Muscle layer of duodenum (tissue), 2 donors: ENCODE data around the gene CBX8.

ENCODE experiments used
- H3K27ac ChIP-seq: one replicate; pipeline ENCODE4 v1.7.0; 2013; ENCODE audit warnings: mild to moderate bottlenecking, low read length
- H3K27me3 ChIP-seq: one replicate; pipeline ENCODE4 v1.7.0; 2013; ENCODE audit warnings: low read depth, mild to moderate bottlenecking, control low read depth, low read length
- H3K36me3 ChIP-seq, 2 donors: one replicate each; pipeline ENCODE4 v1.7.0; 2013; ENCODE audit warnings: low read length in 2 of 2, control low read depth in 1 of 2, mild to moderate bottlenecking in 1 of 2; ENCODE audit not compliant: insufficient read depth in 2 of 2, control insufficient read depth in 1 of 2
- H3K4me1 ChIP-seq, 2 donors: one replicate each; pipeline ENCODE4 v1.7.0; 2013; ENCODE audit warnings: low read length in 2 of 2, mild to moderate bottlenecking in 2 of 2, control low read depth in 1 of 2, moderate library complexity in 1 of 2; ENCODE audit not compliant: insufficient read depth in 2 of 2, control insufficient read depth in 1 of 2
- H3K4me3 ChIP-seq, 2 donors: one replicate each; pipeline ENCODE4 v1.7.0; 2013; ENCODE audit warnings: low read length in 2 of 2, low read depth in 1 of 2, mild to moderate bottlenecking in 1 of 2
- H3K9me3 ChIP-seq, 2 donors: one replicate each; pipeline ENCODE4 v1.7.0; 2013; ENCODE audit warnings: low read length in 2 of 2, control low read depth in 1 of 2, mild to moderate bottlenecking in 1 of 2; ENCODE audit not compliant: control insufficient read depth in 1 of 2
- donor health status: healthy.

CBX8 gene

GRCh38 chr17:79792984-79793923, 3.6 kb downstream of the CBX8 start:
- Histone ChIP-seq H3K4me1 (peaks cover 0 to 46% of the 10 kb centered on the region in 2 donors), H3K27me3 (peaks cover 48% of the 10 kb centered on the region), H3K36me3 (peaks cover 0 to 9% of the 10 kb centered on the region in 2 donors), H3K4me3 (peak overlapping the region; percentile 7 to 49), H3K9me3 (no peaks in the 10 kb centered on the region), H3K27ac (no peak overlapping the region)

- H3K27me3 ChIP-seq, result peaks cover 49% of the 10 kb centered on the region
- peaks cover 0 to 9% of the 10 kb centered on the region in 2 donors for H3K36me3 ChIP-seq
- H3K4me3 ChIP-seq, result no peak overlapping the region
- H3K9me3 ChIP-seq, result no peaks in the 10 kb centered on the region
- no peak overlapping the region for H3K27ac ChIP-seq
- peaks cover 0 to 40% of the 10 kb centered on the region in 2 donors for H3K4me1 ChIP-seq
These were observed 4.5 kb downstream of the CBX8 start for GRCh38 chr17:79792341-79792871.

DNA sequence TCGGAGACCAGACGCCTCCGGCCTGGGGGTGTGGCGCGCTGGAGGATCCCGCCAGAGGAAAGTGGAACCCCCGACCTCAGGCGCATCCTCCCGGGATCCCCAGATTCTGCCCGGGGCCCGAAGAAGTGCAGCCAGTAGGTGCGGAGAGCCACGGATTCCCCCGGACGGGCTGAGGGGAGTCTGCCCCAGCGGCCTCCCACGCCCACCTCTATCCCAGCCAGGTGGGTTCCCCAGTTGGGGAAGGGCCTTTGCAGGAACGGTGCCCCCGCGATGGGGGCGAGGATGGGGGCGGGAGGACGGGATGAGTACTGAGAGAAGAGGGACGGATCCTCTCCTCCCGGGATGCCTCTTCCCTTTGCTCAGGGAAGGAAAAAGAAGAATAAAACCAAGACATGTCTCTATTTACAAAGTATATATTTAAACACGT, 5.1 kb downstream of the CBX8 start:
- Histone ChIP-seq H3K4me1 (peaks cover 0 to 40% of the 10 kb centered on the region in 2 donors), H3K4me3 (no peak overlapping the region), H3K36me3 (peaks cover 0 to 9% of the 10 kb centered on the region in 2 donors), H3K27me3 (peaks cover 55% of the 10 kb centered on the region), H3K27ac (no peak overlapping the region), H3K9me3 (no peaks in the 10 kb centered on the region)

GRCh38 chr17:79790805-79791734, 5.8 kb downstream of the CBX8 start:
- Histone ChIP-seq H3K9me3 (no peaks in the 10 kb centered on the region), H3K27me3 (peaks cover 61% of the 10 kb centered on the region), H3K4me3 (no peak overlapping the region)

DNA sequence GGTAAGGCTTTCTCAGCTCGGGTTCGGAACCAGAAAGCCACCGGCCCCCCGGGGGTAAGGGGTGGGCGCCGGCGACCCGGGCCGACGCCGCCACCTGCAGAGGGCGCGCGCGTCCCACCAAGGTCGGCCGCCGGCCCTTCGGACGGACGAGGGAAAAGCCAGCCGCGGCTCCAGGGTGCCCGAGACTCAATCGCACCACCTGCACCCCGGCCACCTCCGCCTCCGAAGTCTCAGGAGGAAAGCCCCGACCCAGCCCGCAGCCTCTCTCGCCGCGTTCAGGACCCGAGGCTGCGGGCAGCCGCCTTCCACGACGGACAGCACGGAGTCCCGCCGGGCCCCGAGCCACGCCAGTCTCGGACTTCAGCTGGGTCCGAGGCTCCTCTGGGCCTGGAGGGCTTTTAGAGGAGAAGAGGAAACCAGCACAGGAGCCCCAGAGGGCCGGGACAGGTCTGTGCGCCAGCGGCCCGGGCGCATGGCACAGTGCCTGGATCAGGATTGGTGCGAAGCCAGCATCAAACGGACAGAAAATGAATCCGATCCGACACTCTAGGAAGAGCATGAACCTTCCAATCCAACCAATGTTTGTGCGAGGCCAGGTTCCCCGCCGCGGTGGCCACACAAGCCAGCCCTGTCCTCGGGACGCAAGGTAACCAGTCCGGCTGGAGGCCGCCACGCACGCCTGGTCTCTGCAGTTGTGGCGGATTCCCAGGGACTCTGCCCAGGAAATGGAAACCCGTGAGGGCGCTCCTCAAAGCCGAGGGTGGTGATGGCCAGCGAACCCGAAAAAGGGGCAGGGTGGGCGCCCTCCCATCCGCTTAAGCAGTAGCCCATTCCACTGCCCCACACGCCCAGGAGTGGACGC, 6.7 kb downstream of the CBX8 start:
- Histone ChIP-seq H3K27me3 (peaks cover 63% of the 10 kb centered on the region), H3K4me3 (no peak overlapping the region)

More at GRCh38 chr17:79790805-79791734, 5.8 kb downstream of the CBX8 start:
- Histone ChIP-seq H3K27ac (no peak overlapping the region), H3K36me3 (peaks cover 0 to 9% of the 10 kb centered on the region in 2 donors), H3K4me1 (peaks cover 0 to 33% of the 10 kb centered on the region in 2 donors)

GRCh38 chr17:79788989-79789942, 7.6 kb downstream of the CBX8 start:
- H3K27me3 ChIP-seq, result peaks cover 66% of the 10 kb centered on the region
- no peaks in the 10 kb centered on the region for H3K9me3 ChIP-seq
- H3K4me1 ChIP-seq, result peaks cover 0 to 31% of the 10 kb centered on the region in 2 donors
- H3K27ac ChIP-seq, result no peak overlapping the region
- H3K36me3 ChIP-seq, result no peaks in the 10 kb centered on the region
- no peak overlapping the region for H3K4me3 ChIP-seq

More for the DNA sequence above, 6.7 kb downstream of the CBX8 start:
- H3K9me3 ChIP-seq, result no peaks in the 10 kb centered on the region
- H3K36me3 ChIP-seq, result peaks cover 0 to 7% of the 10 kb centered on the region in 2 donors
- peaks cover 0 to 31% of the 10 kb centered on the region in 2 donors for H3K4me1 ChIP-seq
- H3K27ac ChIP-seq, result no peak overlapping the region

DNA sequence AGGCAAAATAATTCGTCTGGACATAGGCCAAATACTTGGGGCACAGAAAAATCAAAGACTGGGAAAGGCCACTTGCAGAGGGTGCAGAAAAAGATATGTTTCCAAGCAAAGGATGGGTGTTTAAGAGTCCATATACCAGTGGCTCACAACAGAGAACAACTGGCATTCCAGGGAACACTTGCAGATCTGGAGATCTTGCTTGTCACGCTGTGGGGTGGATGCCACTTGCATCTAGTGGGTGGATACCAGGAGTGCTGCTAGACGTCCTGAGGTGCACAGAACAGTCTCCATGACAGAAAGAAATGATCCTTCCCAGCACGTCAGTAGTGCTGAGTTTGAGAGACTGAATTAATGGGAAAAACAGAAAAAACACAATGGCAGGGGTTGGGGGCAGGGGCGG, 8.4 kb downstream of the CBX8 start:
- Histone ChIP-seq H3K9me3 (no peaks in the 10 kb centered on the region), H3K27ac (no peak overlapping the region), H3K4me3 (no peak overlapping the region), H3K27me3 (peaks cover 63% of the 10 kb centered on the region), H3K4me1 (peaks cover 0 to 29% of the 10 kb centered on the region in 2 donors), H3K36me3 (no peaks in the 10 kb centered on the region)

DNA sequence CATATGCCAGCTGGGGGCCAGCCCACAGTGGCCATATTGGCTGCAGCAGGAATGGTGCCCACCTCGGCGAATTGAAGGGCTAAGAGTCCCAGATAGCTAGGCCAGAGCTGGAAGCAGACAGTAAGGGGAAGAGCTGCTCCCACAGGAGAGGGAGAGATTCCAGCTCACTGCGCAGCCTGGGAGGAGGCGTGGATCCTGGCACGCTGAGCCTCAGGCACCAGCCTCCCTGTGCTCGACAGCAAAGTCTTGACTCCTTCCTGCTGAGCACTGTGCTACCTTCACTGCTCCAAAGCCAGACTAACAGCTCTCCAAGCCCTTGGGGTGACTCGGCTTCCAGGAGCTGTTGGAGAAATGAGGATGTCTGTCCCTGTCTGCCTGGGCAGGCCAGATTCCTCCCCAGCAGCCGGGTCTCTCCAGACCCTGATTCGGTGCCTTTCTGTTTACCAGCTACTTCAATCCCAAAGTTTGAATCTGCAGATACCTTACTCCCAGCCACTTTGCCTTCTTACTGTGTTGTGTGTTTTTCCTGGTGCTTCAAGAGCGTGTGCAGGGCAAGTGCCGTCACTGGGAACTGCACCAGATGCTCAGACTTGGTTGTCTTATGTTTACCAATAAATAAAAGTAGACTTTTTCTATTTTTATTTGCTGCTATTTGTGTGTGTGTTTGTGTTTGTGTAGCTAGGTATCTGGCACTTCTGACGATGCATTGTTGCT, 9.8 kb downstream of the CBX8 start:
- peaks cover 0 to 23% of the 10 kb centered on the region in 2 donors for H3K4me1 ChIP-seq
- peaks cover 56% of the 10 kb centered on the region for H3K27me3 ChIP-seq
- H3K36me3 ChIP-seq, result no peaks in the 10 kb centered on the region

More for the DNA sequence above, 9.8 kb downstream of the CBX8 start:
- Histone ChIP-seq H3K9me3 (no peaks in the 10 kb centered on the region), H3K27ac (no peak overlapping the region), H3K4me3 (no peak overlapping the region)
